Natural killer cell treated with Interleukin-12 subunit alpha and Interleukin-12 subunit beta and Interleukin-15 and Interleukin-18, amount 100 ng/mL, for 72 hours (primary cell): ENCODE data around the gene SH3BP1. TPM values are rescaled to one million over a fixed set of nuclear protein-coding genes. Genes with fewer than 3 reads are reported as not detected.
A peak's percentile ranks its signal among the peaks of the same experiment; 100 is the strongest.
"Not testable (repeated sequence)": the region's sequence is repeated elsewhere in the genome, so short reads cannot be mapped to it uniquely, and the experiment has no call there.

ENCODE experiments used
- ATAC-seq, 2 donors: fragments of 150-1000 bp; cut with Tn5 transposase in 1 of 2; sonication (Bioruptor Pico), chemical (Tn5 transposase) in 1 of 2; 2 replicates each; pipeline ENCODE4 v1.10.0; 2021
- DNase-seq: peaks from one replicate; pipeline ENCODE4 v3.0.0; 2022; ENCODE audit warnings: low spot score
- H3K27ac Mint-ChIP-seq, 2 donors: 1 replicate in 1 of 2; 2 replicates in 1 of 2; pipeline ENCODE4 v1.8.0; 2022; ENCODE audit warnings: mixed read lengths in 2 of 2, mild to moderate bottlenecking in 1 of 2, moderate library complexity in 1 of 2
- H3K27me3 Mint-ChIP-seq, 2 donors: 1 replicate in 1 of 2; 2 replicates in 1 of 2; pipeline ENCODE4 v1.8.0; 2022; ENCODE audit warnings: mixed read lengths in 2 of 2
- H3K36me3 Mint-ChIP-seq: one replicate; pipeline ENCODE4 v1.8.0; 2022; ENCODE audit warnings: mixed read lengths
- H3K4me1 Mint-ChIP-seq, 2 donors: 1 replicate in 1 of 2; 2 replicates in 1 of 2; pipeline ENCODE4 v1.8.0; 2022; ENCODE audit warnings: low read depth in 2 of 2, mixed read lengths in 2 of 2, mild to moderate bottlenecking in 1 of 2
- H3K4me3 Mint-ChIP-seq: one replicate; pipeline ENCODE4 v1.8.0; 2022; ENCODE audit warnings: mixed read lengths
- H3K9me3 Mint-ChIP-seq: 2 replicates; pipeline ENCODE4 v1.8.0; 2022; ENCODE audit warnings: mixed read lengths
- total RNA-seq, 2 donors: library from RNA; stranded (reverse); gene quantifications; one replicate each; pipeline ENCODE4 v1.2.3, GENCODE V29; 2022

The SH3BP1 gene
- total RNA-seq: 100 to 1,000 TPM; 160 to 229 TPM

- Mint-ChIP-seq H3K27me3 (no peaks in the 10 kb centered on the region), H3K9me3 (no peaks in the 10 kb centered on the region), H3K36me3 (peaks cover 5% of the 10 kb centered on the region), H3K4me1 (peaks cover 39 to 59% of the 10 kb centered on the region in 2 donors), H3K4me3 (peak within 1 kb of the TSS; percentile 100), H3K27ac (peak within 1 kb of the TSS; percentile 94 to 95)
- ATAC-seq: peak; percentile 66 to 77
- DNase-seq: peak; percentile 85
Observed at GRCh38 chr22:37639070-37639760, at the start of gene SH3BP1. TSS of gene SH3BP1 (plus strand) at chr22:37639669. CDS start at chr22:37639788, 119 bp downstream.

GRCh38 chr22:37591081-37591480, 48.4 kb upstream of the SH3BP1 start:
- H3K27ac Mint-ChIP-seq, H3K4me3 Mint-ChIP-seq, ATAC-seq, H3K27me3 Mint-ChIP-seq, DNase-seq, H3K9me3 Mint-ChIP-seq, H3K36me3 Mint-ChIP-seq: not testable (repeated sequence)
- H3K4me1 Mint-ChIP-seq: peaks cover 11 to 13% of the 10 kb centered on the region in 2 donors

GRCh38 chr22:37591823-37592404, 47.6 kb upstream of the SH3BP1 start:
- peak overlapping the region; percentile 43 to 66 for H3K27ac Mint-ChIP-seq
- H3K9me3 Mint-ChIP-seq: no peaks in the 10 kb centered on the region
- H3K36me3 Mint-ChIP-seq: no peaks in the 10 kb centered on the region
- H3K4me3 Mint-ChIP-seq: peak overlapping the region; percentile 75
- DNase-seq (no peak), ATAC-seq (no peak)
- H3K4me1 Mint-ChIP-seq: peaks cover 11 to 13% of the 10 kb centered on the region in 2 donors
- peaks cover 0 to 5% of the 10 kb centered on the region in 2 donors for H3K27me3 Mint-ChIP-seq

GRCh38 chr22:37594237-37594636, 45.2 kb upstream of the SH3BP1 start:
- no peak overlapping the region for H3K4me3 Mint-ChIP-seq
- H3K9me3 Mint-ChIP-seq: no peaks in the 10 kb centered on the region
- H3K27ac Mint-ChIP-seq: no peak overlapping the region
- no peak for DNase-seq
- no peak for ATAC-seq
- peaks cover 0 to 2% of the 10 kb centered on the region in 2 donors for H3K27me3 Mint-ChIP-seq
- H3K36me3 Mint-ChIP-seq: no peaks in the 10 kb centered on the region
- peaks cover 11 to 13% of the 10 kb centered on the region in 2 donors for H3K4me1 Mint-ChIP-seq

GRCh38 chr22:37599153-37599552, 40.3 kb upstream of the SH3BP1 start:
- Mint-ChIP-seq H3K36me3 (no peaks in the 10 kb centered on the region), H3K27me3 (peaks cover 0 to 4% of the 10 kb centered on the region in 2 donors), H3K4me3 (no peak overlapping the region), H3K27ac (no peak overlapping the region), H3K9me3 (no peaks in the 10 kb centered on the region), H3K4me1 (peaks cover 0 to 10% of the 10 kb centered on the region in 2 donors)
- ATAC-seq (no peak), DNase-seq (no peak)

GRCh38 chr22:37601203-37601539, 38.3 kb upstream of the SH3BP1 start:
- peaks cover 0 to 4% of the 10 kb centered on the region in 2 donors for H3K27me3 Mint-ChIP-seq
- no peaks in the 10 kb centered on the region for H3K9me3 Mint-ChIP-seq
- peak overlapping the region in 1 of 2 donors; percentile 56 for H3K27ac Mint-ChIP-seq
- ATAC-seq (no peak), DNase-seq (no peak)
- peaks cover 12 to 20% of the 10 kb centered on the region in 2 donors for H3K4me1 Mint-ChIP-seq
- no peak overlapping the region for H3K4me3 Mint-ChIP-seq
- no peaks in the 10 kb centered on the region for H3K36me3 Mint-ChIP-seq

GRCh38 chr22:37601540-37602442, 37.7 kb upstream of the SH3BP1 start:
- ATAC-seq: peak; percentile 24 to 69
- Mint-ChIP-seq H3K27ac (peak overlapping the region in 1 of 2 donors; percentile 56), H3K9me3 (no peaks in the 10 kb centered on the region)

GRCh38 chr22:37602546-37603277, 36.8 kb upstream of the SH3BP1 start:
- H3K4me3 Mint-ChIP-seq, H3K9me3 Mint-ChIP-seq, H3K27me3 Mint-ChIP-seq, DNase-seq, H3K27ac Mint-ChIP-seq, ATAC-seq, H3K36me3 Mint-ChIP-seq: not testable (repeated sequence)
- peaks cover 13 to 25% of the 10 kb centered on the region in 2 donors for H3K4me1 Mint-ChIP-seq

More at GRCh38 chr22:37601540-37602442, 37.7 kb upstream of the SH3BP1 start:
- no peaks in the 10 kb centered on the region for H3K36me3 Mint-ChIP-seq
- peaks cover 12 to 20% of the 10 kb centered on the region in 2 donors for H3K4me1 Mint-ChIP-seq
- DNase-seq: no peak
- peaks cover 0 to 4% of the 10 kb centered on the region in 2 donors for H3K27me3 Mint-ChIP-seq
- no peak overlapping the region for H3K4me3 Mint-ChIP-seq

- Mint-ChIP-seq H3K27ac (no peak overlapping the region), H3K4me3 (no peak overlapping the region), H3K27me3 (peaks cover 0 to 4% of the 10 kb centered on the region in 2 donors), H3K4me1 (peaks cover 20 to 33% of the 10 kb centered on the region in 2 donors), H3K36me3 (no peaks in the 10 kb centered on the region), H3K9me3 (no peaks in the 10 kb centered on the region)
- ATAC-seq (no peak), DNase-seq (no peak)
Observed at GRCh38 chr22:37604074-37604473, 35.4 kb upstream of the SH3BP1 start.

- Mint-ChIP-seq H3K4me3 (peak overlapping the region; percentile 41), H3K36me3 (no peaks in the 10 kb centered on the region), H3K27me3 (peaks cover 0 to 4% of the 10 kb centered on the region in 2 donors), H3K4me1 (peaks cover 27 to 41% of the 10 kb centered on the region in 2 donors), H3K9me3 (no peaks in the 10 kb centered on the region), H3K27ac (peak overlapping the region; percentile 62 to 70)
- ATAC-seq: no peak
- DNase-seq: no peak
Observed at GRCh38 chr22:37604875-37605274, 34.6 kb upstream of the SH3BP1 start.

GRCh38 chr22:37607010-37607934, 32.2 kb upstream of the SH3BP1 start:
- Mint-ChIP-seq H3K27me3 (no peaks in the 10 kb centered on the region), H3K27ac (peak overlapping the region; percentile 93 to 97), H3K4me1 (peaks cover 29 to 36% of the 10 kb centered on the region in 2 donors), H3K9me3 (no peaks in the 10 kb centered on the region), H3K36me3 (no peaks in the 10 kb centered on the region), H3K4me3 (peak overlapping the region; percentile 98)
- peak; percentile 90 for DNase-seq
- peak in 1 of 2 donors; percentile 13 for ATAC-seq

GRCh38 chr22:37607935-37608476, 31.5 kb upstream of the SH3BP1 start:
- Mint-ChIP-seq H3K27me3 (no peaks in the 10 kb centered on the region), H3K9me3 (no peaks in the 10 kb centered on the region), H3K27ac (peak overlapping the region; percentile 93 to 97), H3K4me3 (peak overlapping the region; percentile 98), H3K4me1 (peaks cover 29 to 36% of the 10 kb centered on the region in 2 donors), H3K36me3 (no peaks in the 10 kb centered on the region)
- DNase-seq (no peak), ATAC-seq (no peak)
